ENCODE data around the gene CAMK2D.

The CAMK2D gene

DNA sequence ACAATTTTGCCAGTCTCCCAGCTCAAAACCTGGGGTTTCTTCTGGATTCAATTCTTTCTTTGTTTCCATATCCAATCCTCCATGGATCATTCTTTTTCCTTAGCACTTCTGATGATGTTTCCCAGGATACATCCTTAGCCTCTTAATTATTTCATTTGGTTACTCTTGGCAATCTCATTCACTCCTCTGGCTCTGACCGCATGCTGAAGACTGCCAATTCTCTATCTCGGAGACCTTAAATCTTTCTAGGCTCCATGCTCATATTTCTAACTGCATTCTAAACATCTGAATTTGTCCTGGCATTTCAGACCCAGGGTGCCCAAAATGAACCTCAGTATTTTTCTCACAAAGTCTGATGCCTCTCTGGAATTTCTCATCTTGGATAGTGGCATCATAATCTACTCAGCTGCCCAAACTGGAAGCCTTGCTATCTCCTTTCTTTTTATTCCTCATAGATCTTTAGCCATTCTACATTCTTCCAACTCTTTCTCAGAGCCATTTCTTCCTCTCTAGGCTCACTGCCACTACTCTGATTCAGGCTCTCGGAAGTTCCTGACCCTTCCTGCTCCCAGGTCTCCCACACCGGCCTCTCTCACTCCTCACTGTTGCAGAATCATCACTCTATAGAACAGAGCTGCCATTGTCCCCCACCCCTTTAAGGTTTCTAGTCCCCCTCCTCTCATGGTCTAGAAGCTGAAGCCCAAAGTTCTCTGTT is 290.2 kb downstream of the CAMK2D start:
- no peak for DNase-seq (ENCODE audit: low read depth)

DNA sequence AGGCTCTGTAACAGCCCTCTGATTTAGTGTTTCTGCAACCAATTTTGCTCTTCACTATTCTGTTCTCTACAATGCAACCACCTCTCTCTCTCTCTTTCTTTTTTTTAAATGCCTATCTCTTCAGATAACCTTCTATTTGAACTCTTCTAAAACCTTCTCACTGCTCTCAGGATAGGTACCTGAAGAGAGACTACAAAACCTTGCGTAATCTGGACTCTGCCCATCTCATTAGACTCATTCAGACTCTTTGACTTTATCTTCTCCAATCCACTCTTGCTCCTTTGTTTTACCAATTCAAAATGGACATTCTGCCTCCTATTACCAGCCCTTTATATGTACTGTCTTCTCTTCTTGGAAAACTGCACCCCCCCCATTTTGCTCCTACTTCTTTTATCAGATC is 291.6 kb downstream of the CAMK2D start:
- no peak for DNase-seq (ENCODE audit: low read depth)

- DNase-seq (ENCODE audit: low read depth): no peak
These were observed 292.5 kb downstream of the CAMK2D start for GRCh38 chr4:113469023-113469390.

- DNase-seq (ENCODE audit: low read depth): peak; percentile 100
These were observed 293.1 kb downstream of the CAMK2D start for GRCh38 chr4:113468165-113469022.

GRCh38 chr4:113467581-113467980 is 294.0 kb downstream of the CAMK2D start:
- DNase-seq (ENCODE audit: low read depth): peak; percentile 75

GRCh38 chr4:113462286-113462685 is 299.3 kb downstream of the CAMK2D start:
- DNase-seq (ENCODE audit: low read depth): no peak

DNA sequence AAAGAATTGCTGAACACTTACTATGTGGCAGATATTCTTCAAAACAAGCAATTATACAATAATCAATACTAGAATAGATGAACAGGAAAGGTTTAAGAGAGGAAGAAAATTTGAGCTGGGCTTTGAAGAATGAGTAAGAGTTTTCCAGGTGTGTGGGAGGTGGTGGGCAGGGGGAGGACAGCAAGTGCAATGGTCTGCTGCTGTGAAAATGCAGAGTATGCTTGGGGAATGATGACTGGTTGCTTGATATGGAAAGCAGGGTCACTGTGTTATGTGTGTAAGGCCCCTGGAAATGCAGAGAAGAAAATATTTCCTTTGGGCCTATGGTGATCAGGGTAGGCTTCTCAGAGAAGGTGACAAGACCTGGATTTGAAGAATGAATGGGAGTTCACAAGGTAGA is 300.3 kb downstream of the CAMK2D start:
- no peak for DNase-seq (ENCODE audit: low read depth)

DNA sequence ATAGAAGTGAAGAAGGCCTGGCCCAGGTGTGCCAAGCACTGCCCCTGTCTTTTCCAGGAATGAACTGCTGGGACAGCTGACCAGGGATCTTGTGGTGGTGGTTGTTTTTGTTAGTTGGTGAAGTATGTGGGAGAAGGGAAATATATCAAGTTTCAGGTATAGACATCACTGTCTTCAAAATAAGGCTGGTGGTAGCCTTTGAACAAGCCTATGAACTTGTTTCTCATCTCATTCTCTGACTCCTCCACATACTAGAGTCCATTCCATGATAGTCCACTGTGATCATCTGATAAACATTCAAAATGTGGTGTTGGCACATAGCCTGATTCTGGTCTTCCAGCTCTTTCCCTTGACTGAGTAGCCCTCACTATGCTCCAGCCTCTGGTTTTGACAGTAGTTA is 303.7 kb downstream of the CAMK2D start:
- no peak for DNase-seq (ENCODE audit: low read depth)

DNA sequence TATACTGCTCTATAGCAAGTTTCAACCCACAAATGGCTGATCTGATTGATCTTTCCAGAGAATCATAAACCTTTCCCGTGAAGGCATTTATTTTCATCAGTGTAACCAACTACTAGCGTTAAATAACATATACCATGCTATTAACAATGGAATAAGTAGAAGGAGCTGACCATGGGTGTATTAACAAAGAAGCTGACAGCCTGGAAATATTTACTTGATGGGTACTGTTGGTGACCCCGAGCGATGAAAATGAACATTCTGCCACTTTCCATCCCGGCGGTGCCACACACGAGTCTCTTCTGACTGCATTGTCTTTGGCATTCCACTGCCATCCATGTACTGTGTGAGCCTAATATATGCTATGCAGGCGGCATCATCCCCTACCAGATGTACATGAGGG is 304.4 kb downstream of the CAMK2D start:
- no peak for DNase-seq (ENCODE audit: low read depth)

DNA sequence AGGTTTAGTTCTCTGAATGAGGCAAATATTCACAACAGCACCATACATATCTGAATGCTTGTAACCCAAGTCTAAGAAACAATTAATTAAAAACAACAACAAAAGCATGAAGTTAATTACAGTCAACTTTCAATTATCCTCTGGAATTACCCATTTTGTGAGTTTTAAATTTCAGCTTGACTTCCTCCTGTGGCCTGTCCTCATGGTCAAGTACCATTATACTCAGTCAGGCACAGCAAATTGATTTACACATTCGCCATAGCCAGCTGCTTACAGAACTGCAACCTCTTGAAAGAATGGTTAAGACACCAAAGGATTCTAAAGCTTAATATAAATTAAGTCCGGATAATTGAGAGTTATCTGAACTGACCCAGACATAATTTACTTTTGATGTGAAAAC is 306.5 kb downstream of the CAMK2D start:
- no peak for DNase-seq (ENCODE audit: low read depth)

- no peak for DNase-seq (ENCODE audit: low read depth)
These were observed 308.5 kb downstream of the CAMK2D start for GRCh38 chr4:113452868-113453620.

DNA sequence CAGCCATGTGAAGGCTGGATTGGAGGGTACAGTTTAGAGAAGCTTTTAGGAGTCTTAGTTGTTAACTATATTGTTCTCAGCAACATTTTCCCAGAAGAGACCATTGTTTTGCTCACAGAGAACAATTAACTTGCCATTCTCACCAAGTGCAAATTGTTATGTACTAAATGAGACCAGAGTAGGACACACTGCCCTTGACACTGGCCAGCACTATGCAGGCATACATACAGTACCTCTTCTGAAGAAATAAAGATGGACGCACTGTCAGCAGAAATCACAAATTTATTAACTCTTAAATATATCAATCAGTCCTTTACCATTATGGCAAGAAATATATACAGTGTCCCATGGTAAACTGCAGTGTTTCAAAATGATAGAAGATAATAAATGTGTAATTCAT is 309.4 kb downstream of the CAMK2D start:
- DNase-seq (ENCODE audit: low read depth): no peak

GRCh38 chr4:113450295-113451080 is 311.1 kb downstream of the CAMK2D start:
- DNase-seq (ENCODE audit: low read depth): no peak

GRCh38 chr4:113449410-113449974 is 312.0 kb downstream of the CAMK2D start:
- peak; percentile 70 for DNase-seq (ENCODE audit: low read depth)

GRCh38 chr4:113447769-113448168 is 313.8 kb downstream of the CAMK2D start:
- DNase-seq (ENCODE audit: low read depth): no peak

DNA sequence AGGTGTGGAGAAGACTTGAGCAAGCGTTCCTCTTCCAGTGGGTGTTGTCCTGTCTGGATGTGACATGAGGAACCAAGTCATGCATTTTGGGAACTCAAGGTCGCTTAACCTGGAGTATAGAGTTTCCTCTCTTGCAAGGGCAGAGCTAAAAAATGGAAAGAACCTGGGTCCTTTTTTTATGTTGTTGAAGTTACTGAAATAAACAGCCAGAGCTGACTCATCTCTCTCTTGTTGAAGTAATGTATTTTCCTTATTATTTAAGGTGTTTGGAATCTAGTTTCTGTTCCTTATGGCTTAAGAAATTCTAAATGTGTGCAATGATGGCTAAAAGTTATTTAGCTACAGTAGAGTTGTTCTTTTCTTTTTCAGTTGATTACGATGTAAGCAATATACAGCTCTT is 314.5 kb downstream of the CAMK2D start:
- no peak for DNase-seq (ENCODE audit: low read depth)

GRCh38 chr4:113446019-113446418 is 315.5 kb downstream of the CAMK2D start:
- no peak for DNase-seq (ENCODE audit: low read depth)

GRCh38 chr4:113445286-113445685 is 316.3 kb downstream of the CAMK2D start:
- DNase-seq (ENCODE audit: low read depth): peak; percentile 99

DNA sequence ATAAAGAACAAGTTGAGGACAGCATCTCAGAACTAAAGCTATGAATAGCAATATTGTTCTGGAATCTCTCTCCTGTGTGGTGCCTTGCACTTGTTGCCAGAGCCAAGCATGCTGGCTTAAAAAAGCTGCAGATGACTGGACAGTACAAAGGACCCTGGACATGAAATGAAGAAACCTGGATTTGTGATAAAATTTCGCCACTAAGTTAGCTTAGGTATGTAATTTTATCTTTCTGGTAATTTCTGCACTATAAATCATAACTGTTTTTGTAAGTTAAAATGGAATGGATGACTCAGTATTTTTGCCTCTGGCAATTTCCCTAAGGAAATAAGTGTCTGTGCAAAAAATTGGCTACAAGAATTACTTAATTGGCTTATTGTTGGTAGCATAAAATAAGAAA is 317.2 kb downstream of the CAMK2D start:
- no peak for DNase-seq (ENCODE audit: low read depth)

- DNase-seq (ENCODE audit: low read depth): no peak
These were observed 318.7 kb downstream of the CAMK2D start for GRCh38 chr4:113442826-113443225.

DNA sequence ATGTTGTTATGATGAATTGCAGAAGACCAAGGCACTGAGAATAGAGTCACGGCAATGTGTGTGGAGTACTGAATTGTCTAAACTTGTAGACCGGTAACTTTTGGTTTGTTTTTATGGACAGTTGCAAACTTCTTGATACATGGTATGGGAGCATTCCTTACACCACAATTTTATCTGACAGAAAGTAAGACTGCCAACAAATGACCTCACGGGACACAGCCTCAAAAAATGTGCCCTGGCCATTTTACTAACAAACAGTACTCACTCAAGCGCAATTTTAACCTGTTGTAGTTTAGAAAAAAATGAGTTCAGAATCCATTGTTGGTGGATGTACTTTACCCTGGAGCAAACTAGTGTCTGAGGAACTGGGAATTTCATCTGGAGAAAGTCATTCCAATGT is 321.2 kb downstream of the CAMK2D start:
- DNase-seq (ENCODE audit: low read depth): no peak

GRCh38 chr4:113438596-113438995 is 322.9 kb downstream of the CAMK2D start:
- no peak for DNase-seq (ENCODE audit: low read depth)

Data from fibroblast of the conjunctiva (primary cell).